Keratinocyte (primary cell): ENCODE data around the gene CELSR1. TPM values are rescaled to one million over a fixed set of nuclear protein-coding genes. Genes with fewer than 3 reads are reported as not detected.
A peak's percentile ranks its signal among the peaks of the same experiment; 100 is the strongest.

Experiments used
- DNase-seq: peaks from one replicate; pipeline ENCODE4 v3.0.0-alpha.2; 2011; ENCODE audit warnings: low read depth, missing footprints, low spot score
- FAIRE-seq: peaks from 2 replicates; lab custom pipeline; 2011; peaks lifted over from hg19 to GRCh38; lab: Jason Lieb, UNC
- H2AFZ ChIP-seq: 2 replicates; pipeline ENCODE4 v1.6.0; 2012; ENCODE audit warnings: low read length, control low read depth, inconsistent platforms; ENCODE audit not compliant: control insufficient read depth
- H3K27ac ChIP-seq: 2 replicates; pipeline ENCODE4 v1.5.1; 2011; ENCODE audit warnings: low read length; ENCODE audit not compliant: control insufficient read depth, insufficient read depth
- H3K27me3 ChIP-seq: 3 replicates; pipeline ENCODE4 v1.6.0; 2011; ENCODE audit warnings: low read length; ENCODE audit not compliant: control insufficient read depth, insufficient read depth; ENCODE audit errors: extremely low read depth
- H3K36me3 ChIP-seq, 2 experiments: 2 replicates in 1 of 2; 3 replicates in 1 of 2; pipeline ENCODE4 v1.5.1; 2011; ENCODE audit warnings: low read length in 2 of 2, mild to moderate bottlenecking in 1 of 2; ENCODE audit not compliant: control insufficient read depth in 2 of 2, insufficient read depth in 2 of 2; ENCODE audit errors: extremely low read depth in 1 of 2
- H3K4me1 ChIP-seq: 3 replicates; pipeline ENCODE4 v1.5.1; 2011; ENCODE audit warnings: low read length; ENCODE audit not compliant: control insufficient read depth, insufficient read depth; ENCODE audit errors: extremely low read depth
- H3K4me2 ChIP-seq: 3 replicates; pipeline ENCODE4 v1.6.0; 2011; ENCODE audit warnings: low read depth, low read length; ENCODE audit not compliant: control insufficient read depth, insufficient read depth; ENCODE audit errors: extremely low read depth
- H3K4me3 ChIP-seq, 3 experiments: fragments of 200-600 bp in 1 of 3; sonication (generic) in 1 of 3; 2 replicates in 2 of 3; 3 replicates in 1 of 3; pipeline ENCODE4 v1.5.1; 2011 to 2016; ENCODE audit warnings: low read length in 3 of 3, mild to moderate bottlenecking in 3 of 3, control low read depth in 2 of 3, inconsistent platforms in 1 of 3, low read depth in 1 of 3, mixed read lengths in 1 of 3, mixed run types in 1 of 3, moderate library complexity in 1 of 3; ENCODE audit not compliant: control insufficient read depth in 2 of 3, insufficient read depth in 2 of 3; ENCODE audit errors: extremely low read depth in 1 of 3
- H3K79me2 ChIP-seq: 2 replicates; pipeline ENCODE4 v1.6.0; 2012; ENCODE audit warnings: low read length; ENCODE audit not compliant: control insufficient read depth, insufficient read depth
- H3K9ac ChIP-seq: 3 replicates; pipeline ENCODE4 v1.6.0; 2011; ENCODE audit warnings: low read length; ENCODE audit not compliant: control insufficient read depth, insufficient read depth; ENCODE audit errors: extremely low read depth
- H3K9me1 ChIP-seq: 3 replicates; pipeline ENCODE4 v1.6.0; 2011; ENCODE audit warnings: low read length; ENCODE audit not compliant: control insufficient read depth, insufficient read depth; ENCODE audit errors: extremely low read depth
- H3K9me3 ChIP-seq: 2 replicates; pipeline ENCODE4 v1.5.1; 2012; ENCODE audit warnings: low read depth, low read length; ENCODE audit not compliant: control insufficient read depth
- H4K20me1 ChIP-seq: 3 replicates; pipeline ENCODE4 v1.6.0; 2011; ENCODE audit warnings: low read length; ENCODE audit not compliant: control insufficient read depth, insufficient read depth; ENCODE audit errors: extremely low read depth
- EZH2 ChIP-seq: IDR thresholded peaks from one replicate; pipeline ENCODE4 v1.6.1; 2012; ENCODE audit warnings: inconsistent platforms, mild to moderate bottlenecking, low read length, moderate library complexity
- dilution Hi-C: fragments of 300-500 bp; cut with MboI; formaldehyde crosslinking; loops from one replicate; pipeline ENCODE4 v1.7.0; 2020; ENCODE audit warnings: low sequenced_read_pairs; ENCODE audit not compliant: extremely low pct_ligation_motif_present
- polyA plus RNA-seq, 5 experiments: library from polyadenylated mRNA; depleted of rRNA in 3 of 5; stranded (reverse) in 3 of 5; stranded (forward) in 1 of 5; unstranded in 1 of 5; fragments of >200 nt; gene quantifications; 1 replicate in 1 of 5; 2 replicates in 3 of 5; 3 replicates in 1 of 5; pipeline versions ENCODE4 v1.2.1 to v1.2.3, GENCODE V29; 2011 to 2012; ENCODE audit warnings: missing spikeins in 2 of 5, low read depth in 1 of 5, low replicate concordance in 1 of 5
- TF ChIP-seq, protein P1 (sequence below), 3 experiments: IDR thresholded peaks in 1 of 3; conservative IDR thresholded peaks in 1 of 3; optimal IDR thresholded peaks in 1 of 3; 2 replicates in 2 of 3; 3 replicates in 1 of 3; pipeline versions ENCODE3 to v1.5.1; 2011; ENCODE audit warnings: low read length in 3 of 3, mild to moderate bottlenecking in 3 of 3, moderate library complexity in 2 of 3, control low read depth in 1 of 3, inconsistent platforms in 1 of 3; ENCODE audit not compliant: insufficient read depth in 2 of 3; ENCODE audit errors: extremely low read depth in 1 of 3

CELSR1 gene
- polyA plus RNA-seq, 1 donor (not counting 4 experiments of a cell fraction or from before 2014, with no cell fraction given): 16.1 TPM

DNA sequence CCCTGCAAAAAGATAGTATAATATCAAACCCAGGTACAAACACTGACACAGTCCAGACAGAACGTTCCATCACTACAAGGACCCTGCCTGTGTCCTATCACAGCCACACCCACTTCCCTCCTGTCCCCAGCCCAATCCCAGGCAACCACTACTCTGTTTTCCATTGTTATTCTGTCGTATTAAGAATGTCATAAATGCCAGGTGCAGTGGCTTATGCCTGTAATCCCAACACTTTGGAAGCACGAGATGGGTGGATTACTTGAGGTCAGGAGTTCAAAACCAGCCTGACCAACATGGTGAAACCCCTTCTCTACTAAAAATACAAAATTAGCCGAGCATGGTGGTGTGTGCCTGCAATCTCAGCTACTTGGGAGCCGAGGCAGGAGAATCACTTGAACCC is 112.9 kb downstream of the CELSR1 start:
- Histone ChIP-seq H3K27me3 (no peaks in the 10 kb centered on the region), H3K4me3 (no peak overlapping the region), H3K36me3 (peaks cover 2 to 9% of the 10 kb centered on the region in 2 experiments), H4K20me1 (no peaks in the 10 kb centered on the region), H2AFZ (no peak overlapping the region), H3K9me3 (no peaks in the 10 kb centered on the region), H3K79me2 (no peaks in the 10 kb centered on the region), H3K9me1 (no peaks in the 10 kb centered on the region), H3K9ac (no peak overlapping the region), H3K27ac (no peak overlapping the region), H3K4me2 (no peak overlapping the region), H3K4me1 (no peaks in the 10 kb centered on the region)
- dilution Hi-C loops: no loop called here
- peak; percentile 26 for FAIRE-seq
- no peak for TF ChIP-seq EZH2
- TF ChIP-seq, protein P1, sequence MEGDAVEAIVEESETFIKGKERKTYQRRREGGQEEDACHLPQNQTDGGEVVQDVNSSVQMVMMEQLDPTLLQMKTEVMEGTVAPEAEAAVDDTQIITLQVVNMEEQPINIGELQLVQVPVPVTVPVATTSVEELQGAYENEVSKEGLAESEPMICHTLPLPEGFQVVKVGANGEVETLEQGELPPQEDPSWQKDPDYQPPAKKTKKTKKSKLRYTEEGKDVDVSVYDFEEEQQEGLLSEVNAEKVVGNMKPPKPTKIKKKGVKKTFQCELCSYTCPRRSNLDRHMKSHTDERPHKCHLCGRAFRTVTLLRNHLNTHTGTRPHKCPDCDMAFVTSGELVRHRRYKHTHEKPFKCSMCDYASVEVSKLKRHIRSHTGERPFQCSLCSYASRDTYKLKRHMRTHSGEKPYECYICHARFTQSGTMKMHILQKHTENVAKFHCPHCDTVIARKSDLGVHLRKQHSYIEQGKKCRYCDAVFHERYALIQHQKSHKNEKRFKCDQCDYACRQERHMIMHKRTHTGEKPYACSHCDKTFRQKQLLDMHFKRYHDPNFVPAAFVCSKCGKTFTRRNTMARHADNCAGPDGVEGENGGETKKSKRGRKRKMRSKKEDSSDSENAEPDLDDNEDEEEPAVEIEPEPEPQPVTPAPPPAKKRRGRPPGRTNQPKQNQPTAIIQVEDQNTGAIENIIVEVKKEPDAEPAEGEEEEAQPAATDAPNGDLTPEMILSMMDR (optimal IDR thresholded peaks at IDR 0.05 in 1 of 3, IDR thresholded peaks at IDR 0.05 in 1 of 3, conservative IDR thresholded peaks at IDR 0.05 in 1 of 3; ENCODE audit: extremely low read depth in 1 of 3, insufficient read depth in 2 of 3, low read length in 3 of 3): no peak
- no peak for DNase-seq

DNA sequence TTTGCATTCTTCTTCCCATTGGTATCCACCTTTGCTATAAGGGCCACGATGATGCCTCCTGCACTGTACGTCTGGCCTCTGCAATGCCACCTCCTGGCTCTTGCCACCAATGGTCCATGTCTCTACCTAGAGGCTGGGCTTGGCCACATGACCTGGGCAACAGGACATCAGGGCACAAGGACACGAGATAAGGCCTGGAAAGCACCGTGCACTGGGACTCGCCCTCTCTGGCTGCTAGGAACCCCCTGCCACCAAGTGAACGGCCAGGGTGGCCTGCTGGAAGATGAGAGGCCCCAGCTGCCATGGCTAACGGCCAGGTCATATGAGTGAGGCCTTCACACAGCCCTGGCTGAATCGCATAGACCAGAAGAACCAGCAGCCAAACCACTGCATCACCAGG is 114.5 kb downstream of the CELSR1 start:
- no peak overlapping the region for H3K4me2 ChIP-seq
- H4K20me1 ChIP-seq: no peaks in the 10 kb centered on the region
- dilution Hi-C loops: no loop called here
- H3K4me3 ChIP-seq: no peak overlapping the region
- H3K9me1 ChIP-seq: no peaks in the 10 kb centered on the region
- no peak overlapping the region for H3K9ac ChIP-seq
- TF ChIP-seq EZH2: no peak
- TF ChIP-seq, protein P1 (optimal IDR thresholded peaks at IDR 0.05 in 1 of 3, IDR thresholded peaks at IDR 0.05 in 1 of 3, conservative IDR thresholded peaks at IDR 0.05 in 1 of 3; ENCODE audit: extremely low read depth in 1 of 3, insufficient read depth in 2 of 3, low read length in 3 of 3): no peak
- no peak overlapping the region for H3K27ac ChIP-seq
- peaks cover 2 to 10% of the 10 kb centered on the region in 2 experiments for H3K36me3 ChIP-seq
- FAIRE-seq: no peak
- H2AFZ ChIP-seq: no peak overlapping the region
- no peak for DNase-seq
- no peaks in the 10 kb centered on the region for H3K4me1 ChIP-seq
- no peaks in the 10 kb centered on the region for H3K9me3 ChIP-seq
- H3K79me2 ChIP-seq: no peaks in the 10 kb centered on the region
- no peaks in the 10 kb centered on the region for H3K27me3 ChIP-seq
